ENCODE data around the gene VCL.

DNA sequence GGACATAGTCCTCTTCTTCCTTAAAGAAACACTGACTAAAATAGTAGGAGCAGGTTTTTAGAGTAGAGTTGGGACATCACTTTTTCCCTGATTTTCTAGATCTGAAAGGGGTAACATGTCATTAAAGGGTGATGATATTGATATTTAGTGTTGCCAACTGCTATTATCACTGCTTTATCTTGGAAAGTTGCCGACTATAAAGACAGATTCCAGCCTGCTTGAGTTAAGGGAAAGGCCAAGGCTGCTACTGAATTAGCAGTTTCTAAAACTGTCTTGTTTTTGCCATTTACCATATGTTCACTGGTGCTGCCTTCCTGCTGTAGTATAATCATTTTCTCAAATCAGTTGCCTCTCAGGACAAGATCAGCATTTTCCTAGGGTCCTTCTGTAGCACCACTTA, 123.0 kb downstream of the VCL start:
- TF ChIP-seq, protein P1, sequence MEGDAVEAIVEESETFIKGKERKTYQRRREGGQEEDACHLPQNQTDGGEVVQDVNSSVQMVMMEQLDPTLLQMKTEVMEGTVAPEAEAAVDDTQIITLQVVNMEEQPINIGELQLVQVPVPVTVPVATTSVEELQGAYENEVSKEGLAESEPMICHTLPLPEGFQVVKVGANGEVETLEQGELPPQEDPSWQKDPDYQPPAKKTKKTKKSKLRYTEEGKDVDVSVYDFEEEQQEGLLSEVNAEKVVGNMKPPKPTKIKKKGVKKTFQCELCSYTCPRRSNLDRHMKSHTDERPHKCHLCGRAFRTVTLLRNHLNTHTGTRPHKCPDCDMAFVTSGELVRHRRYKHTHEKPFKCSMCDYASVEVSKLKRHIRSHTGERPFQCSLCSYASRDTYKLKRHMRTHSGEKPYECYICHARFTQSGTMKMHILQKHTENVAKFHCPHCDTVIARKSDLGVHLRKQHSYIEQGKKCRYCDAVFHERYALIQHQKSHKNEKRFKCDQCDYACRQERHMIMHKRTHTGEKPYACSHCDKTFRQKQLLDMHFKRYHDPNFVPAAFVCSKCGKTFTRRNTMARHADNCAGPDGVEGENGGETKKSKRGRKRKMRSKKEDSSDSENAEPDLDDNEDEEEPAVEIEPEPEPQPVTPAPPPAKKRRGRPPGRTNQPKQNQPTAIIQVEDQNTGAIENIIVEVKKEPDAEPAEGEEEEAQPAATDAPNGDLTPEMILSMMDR (IDR thresholded peaks at IDR 0.05; ENCODE audit: insufficient read depth, low read length, poor library complexity, severe bottlenecking) = no peak
- no peak for TF ChIP-seq EZH2phosphoT487 (conservative IDR thresholded peaks at IDR 0.05; ENCODE audit: low read length)
